Progenitor cell of endocrine pancreas (in vitro differentiated cells): ENCODE results near the gene ARID1B. TPM values are rescaled to one million over a fixed set of nuclear protein-coding genes. Genes with fewer than 3 reads are reported as not detected.

ENCODE experiments used
- DNase-seq: peaks from one replicate; pipeline ENCODE4 v3.0.0; 2021; ENCODE audit warnings: low spot score; ENCODE audit not compliant: unreplicated experiment
- H3K27ac Mint-ChIP-seq: 2 replicates; pipeline ENCODE4 v1.8.0; 2021; ENCODE audit warnings: mild to moderate bottlenecking, moderate library complexity, mixed read lengths
- H3K27me3 Mint-ChIP-seq: 2 replicates; pipeline ENCODE4 v1.8.0; 2021; ENCODE audit warnings: mixed read lengths
- H3K36me3 Mint-ChIP-seq: 2 replicates; pipeline ENCODE4 v1.8.0; 2022; ENCODE audit warnings: mixed read lengths; ENCODE audit not compliant: insufficient read depth
- H3K4me1 Mint-ChIP-seq: 2 replicates; pipeline ENCODE4 v1.8.0; 2021; ENCODE audit warnings: low read depth, mixed read lengths
- H3K4me3 Mint-ChIP-seq: 2 replicates; pipeline ENCODE4 v1.8.0; 2021; ENCODE audit warnings: low read depth, mild to moderate bottlenecking, moderate library complexity, mixed read lengths
- H3K9me3 Mint-ChIP-seq: 2 replicates; pipeline ENCODE4 v1.8.0; 2021; ENCODE audit warnings: low read depth, mixed read lengths
- CTCF ChIP-seq: fragments of 200-600 bp; sonication (generic); IDR thresholded peaks from one replicate; pipeline ENCODE4 v1.5.0; 2021; ENCODE audit warnings: antibody characterized with exemption, mild to moderate bottlenecking; ENCODE audit not compliant: unreplicated experiment
- total RNA-seq: library from RNA; stranded (reverse); gene quantifications from 2 replicates; pipeline ENCODE4 v1.2.1, GENCODE V29; 2021

The ARID1B gene
- total RNA-seq, 1 donor from 2014 or later = 152 TPM

DNA sequence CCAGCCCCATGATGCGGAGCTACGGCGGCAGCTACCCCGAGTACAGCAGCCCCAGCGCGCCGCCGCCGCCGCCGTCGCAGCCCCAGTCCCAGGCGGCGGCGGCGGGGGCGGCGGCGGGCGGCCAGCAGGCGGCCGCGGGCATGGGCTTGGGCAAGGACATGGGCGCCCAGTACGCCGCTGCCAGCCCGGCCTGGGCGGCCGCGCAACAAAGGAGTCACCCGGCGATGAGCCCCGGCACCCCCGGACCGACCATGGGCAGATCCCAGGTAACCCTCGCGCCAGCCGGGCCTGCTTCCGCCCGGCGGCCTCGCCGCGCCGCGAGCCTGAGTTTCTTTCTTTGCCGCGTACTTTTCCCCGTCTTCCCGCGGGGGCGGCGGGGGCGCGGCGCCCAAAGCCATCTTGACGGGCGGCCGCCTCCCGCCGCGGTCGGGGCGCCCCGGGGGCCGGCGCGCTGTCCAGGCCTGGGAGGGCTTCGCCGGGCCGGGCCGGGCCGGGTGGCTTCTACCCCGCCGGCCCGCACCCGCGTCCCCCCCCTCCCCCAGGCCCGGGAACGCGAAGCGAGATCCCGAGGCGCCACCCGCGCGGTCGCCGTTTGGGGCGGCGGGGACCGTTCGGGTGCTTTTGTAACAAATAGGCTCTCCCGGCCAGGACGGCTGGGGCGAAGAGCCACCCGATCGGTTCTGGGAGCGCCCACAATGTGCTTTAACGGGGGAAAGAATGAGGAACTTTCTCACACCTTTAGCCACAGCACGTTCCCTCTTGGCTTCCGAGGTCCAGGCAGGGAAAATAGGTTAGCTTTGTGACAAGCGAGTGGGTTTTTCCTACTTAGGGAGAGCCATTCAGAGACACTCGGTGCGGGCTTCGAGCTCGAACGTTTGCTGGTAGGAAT is 2.3 kb downstream of the ARID1B start:
- no peak for TF ChIP-seq CTCF
- peak overlapping the region; percentile 92 for H3K4me3 Mint-ChIP-seq
- H3K27ac Mint-ChIP-seq = peak overlapping the region; percentile 95
- no peaks in the 10 kb centered on the region for H3K27me3 Mint-ChIP-seq
- H3K9me3 Mint-ChIP-seq = no peaks in the 10 kb centered on the region
- peaks cover 52% of the 10 kb centered on the region for H3K4me1 Mint-ChIP-seq
- peak; percentile 29 for DNase-seq
- H3K36me3 Mint-ChIP-seq = peaks cover 2% of the 10 kb centered on the region

GRCh38 chr6:156780102-156780641 is 3.0 kb downstream of the ARID1B start:
- H3K4me3 Mint-ChIP-seq = peak overlapping the region; percentile 92
- peak overlapping the region; percentile 95 for H3K27ac Mint-ChIP-seq
- DNase-seq = no peak
- H3K4me1 Mint-ChIP-seq = peaks cover 45% of the 10 kb centered on the region
- H3K27me3 Mint-ChIP-seq = no peaks in the 10 kb centered on the region
- TF ChIP-seq CTCF = no peak
- no peaks in the 10 kb centered on the region for H3K9me3 Mint-ChIP-seq
- H3K36me3 Mint-ChIP-seq = peaks cover 2% of the 10 kb centered on the region

DNA sequence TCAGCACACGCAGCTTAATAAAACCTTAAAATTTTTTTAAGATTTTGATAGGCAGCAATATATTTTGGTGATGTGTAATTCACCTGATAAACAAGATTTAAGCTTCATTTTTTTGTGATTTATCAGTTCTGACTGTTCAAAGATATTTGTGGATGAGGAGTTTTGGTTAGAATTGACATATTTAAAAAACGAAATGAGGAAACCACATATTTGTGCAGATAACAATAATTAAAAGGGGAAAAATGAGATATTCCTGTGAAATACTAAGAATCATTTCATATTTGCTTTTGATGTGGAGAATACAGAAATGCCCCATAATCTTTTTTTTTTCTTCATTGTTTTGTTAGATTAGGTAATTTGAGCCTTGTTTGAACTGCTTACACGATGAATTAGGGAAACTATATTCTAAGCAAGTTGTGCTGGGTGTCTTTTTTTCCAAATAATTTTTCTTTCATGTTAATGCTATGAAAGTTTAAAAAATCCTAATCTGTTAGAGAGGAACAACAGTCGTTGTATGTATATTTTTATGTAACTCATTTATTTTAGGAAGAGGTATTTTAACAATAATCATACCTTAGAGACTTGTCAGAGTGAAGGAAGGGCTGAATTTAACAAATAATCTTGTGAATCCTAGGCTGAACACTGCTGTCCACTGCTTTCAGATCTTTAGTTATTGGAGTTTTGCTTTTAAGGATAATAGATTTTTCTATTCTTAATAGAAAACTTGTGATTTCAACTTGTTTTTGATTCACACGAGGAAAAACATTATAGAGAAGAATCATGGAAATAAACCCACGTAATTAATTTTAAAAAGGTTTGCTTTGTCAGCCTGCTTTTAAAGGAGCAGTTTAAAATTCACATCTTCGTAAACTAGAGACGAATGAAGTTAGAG is 4.0 kb downstream of the ARID1B start:
- Mint-ChIP-seq H3K4me1 (peaks cover 41% of the 10 kb centered on the region), H3K27ac (peak overlapping the region; percentile 95), H3K9me3 (no peaks in the 10 kb centered on the region), H3K27me3 (no peaks in the 10 kb centered on the region), H3K4me3 (peak overlapping the region; percentile 92), H3K36me3 (peaks cover 4% of the 10 kb centered on the region)
- no peak for TF ChIP-seq CTCF
- DNase-seq = no peak

GRCh38 chr6:156781861-156782631 is 4.9 kb downstream of the ARID1B start:
- Mint-ChIP-seq H3K9me3 (no peaks in the 10 kb centered on the region), H3K27me3 (no peaks in the 10 kb centered on the region), H3K27ac (no peak overlapping the region), H3K4me3 (peak overlapping the region; percentile 92), H3K4me1 (peaks cover 41% of the 10 kb centered on the region), H3K36me3 (peaks cover 4% of the 10 kb centered on the region)
- no peak for DNase-seq
- TF ChIP-seq CTCF = no peak
